HG02610 (cell line): ENCODE data around the gene AHDC1.

Experiments
- ATAC-seq: cut with Tn5 transposase; IDR thresholded peaks from one replicate; pipeline ENCODE4 v1.9.1; 2021; ENCODE audit warnings: mild to moderate bottlenecking, moderate library complexity; ENCODE audit not compliant: unreplicated experiment

Gene AHDC1

DNA sequence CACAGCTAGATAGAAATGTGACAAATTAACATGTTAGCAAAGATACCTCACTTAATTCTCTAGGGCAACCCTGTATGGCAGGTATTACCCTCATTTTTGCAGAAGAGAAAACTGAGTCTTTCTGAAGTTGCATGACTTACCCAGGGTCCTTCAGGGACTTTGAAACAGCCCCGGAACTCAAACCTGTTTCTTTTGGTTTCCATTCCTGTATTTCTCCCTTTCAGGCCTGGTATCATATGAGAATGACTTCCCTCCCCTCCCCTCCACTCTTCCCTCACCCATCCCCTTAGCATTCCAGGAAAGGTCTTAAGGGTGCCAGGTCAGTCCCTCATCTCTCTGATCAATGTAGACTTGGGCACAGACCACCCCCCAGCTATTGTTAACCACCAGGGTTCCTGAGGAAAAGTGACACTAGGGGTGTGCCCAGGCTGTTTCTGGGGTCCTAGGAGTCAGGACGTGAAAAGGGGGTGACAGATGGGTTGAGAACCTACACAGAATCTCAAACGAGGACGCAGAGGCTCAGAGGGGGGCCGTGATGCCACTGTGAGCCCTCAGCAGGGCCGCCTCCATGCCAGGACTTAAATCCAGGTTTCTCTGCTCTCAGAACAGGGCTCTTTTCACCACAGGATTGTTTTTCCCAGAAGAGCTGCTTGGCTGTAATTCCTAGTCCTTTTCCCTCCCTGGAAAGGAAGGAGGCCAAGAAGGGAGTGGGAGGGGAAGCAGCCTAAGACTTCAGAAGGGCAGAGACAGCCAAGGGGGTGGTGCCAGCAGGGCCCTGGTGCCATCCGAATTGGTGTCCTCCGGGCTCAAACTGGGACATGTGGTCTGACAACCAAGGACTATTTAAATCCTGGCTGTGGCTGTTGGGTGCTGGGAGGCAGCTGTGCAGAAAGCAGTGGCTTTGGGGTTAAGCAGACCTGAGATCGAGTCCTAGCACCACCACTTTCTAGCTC is 111.9 kb downstream of the AHDC1 start:
- ATAC-seq, result no peak

- peak; percentile 76 for ATAC-seq
Measured at GRCh38 chr1:27489973-27490741, 113.8 kb downstream of the AHDC1 start, which contains the start of gene WASF2. TSS of gene WASF2 (minus strand) at chr1:27490167. CDS start at chr1:27428890, 61,277 bp downstream.

DNA sequence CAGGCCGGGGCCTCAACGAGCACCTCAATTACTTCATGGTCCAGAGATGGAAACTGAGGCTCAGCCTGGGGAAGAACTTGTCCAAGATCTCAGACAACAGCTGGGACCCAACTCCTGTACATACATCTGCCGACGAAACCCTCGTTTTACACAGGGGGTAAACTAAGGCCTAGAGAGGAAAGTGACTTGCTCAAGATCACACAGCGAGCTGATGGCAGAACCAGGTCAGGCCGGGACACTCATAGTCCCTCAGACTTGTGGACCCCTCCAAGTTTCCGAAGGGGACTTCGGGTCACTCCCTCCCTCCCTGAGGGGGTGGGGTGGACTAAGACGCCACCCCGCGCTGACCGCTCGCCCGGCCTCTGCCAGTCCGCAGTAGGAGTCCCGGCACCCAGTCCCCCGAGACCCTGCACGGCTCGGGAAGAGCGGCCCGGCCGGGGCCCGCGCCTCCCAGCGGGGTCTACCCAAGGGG is 114.4 kb downstream of the AHDC1 start:
- peak; percentile 17 for ATAC-seq

GRCh38 chr1:27487966-27488884 is 115.7 kb downstream of the AHDC1 start:
- ATAC-seq, result no peak

- ATAC-seq, result no peak
Measured at GRCh38 chr1:27485363-27485762, 118.6 kb downstream of the AHDC1 start.
